Jurkat, Clone E6-1 (cell line): Measurements from ENCODE around the gene KRTAP4-3. TPM values are rescaled to one million over a fixed set of nuclear protein-coding genes. Genes with fewer than 3 reads are reported as not detected.
"Not testable (repeated sequence)": the region's sequence is repeated elsewhere in the genome, so short reads cannot be mapped to it uniquely, and the experiment has no call there.

Experiments
- DNase-seq: peaks from one replicate; pipeline ENCODE4 v3.0.0-alpha.2; 2011; ENCODE audit warnings: low read depth, low spot score
- H3K4me3 ChIP-seq: 2 replicates; pipeline ENCODE4 v1.5.1; 2011; ENCODE audit warnings: mild to moderate bottlenecking, low read length, control low read depth, moderate library complexity
- polyA plus RNA-seq: library from polyadenylated mRNA; unstranded; fragments of >200 nt; gene quantifications from one replicate; pipeline ENCODE4 v1.2.1, GENCODE V29; 2012; ENCODE audit warnings: missing spikeins; ENCODE audit not compliant: insufficient read length, insufficient read depth

Gene KRTAP4-3
- not detected for polyA plus RNA-seq

- no peak for DNase-seq
- no peak within 1 kb of the TSS for H3K4me3 ChIP-seq
Measured at GRCh38 chr17:41168121-41168520, at the start of gene KRTAP4-3. Gene KRTAP4-3, minus strand, starts transcription at chr17:41168221. Its CDS starts 49 bp downstream, at chr17:41168172.

- DNase-seq = no peak
- H3K4me3 ChIP-seq = no peak overlapping the region
Measured at GRCh38 chr17:41215681-41216080, 47.7 kb upstream of the KRTAP4-3 start.

DNA sequence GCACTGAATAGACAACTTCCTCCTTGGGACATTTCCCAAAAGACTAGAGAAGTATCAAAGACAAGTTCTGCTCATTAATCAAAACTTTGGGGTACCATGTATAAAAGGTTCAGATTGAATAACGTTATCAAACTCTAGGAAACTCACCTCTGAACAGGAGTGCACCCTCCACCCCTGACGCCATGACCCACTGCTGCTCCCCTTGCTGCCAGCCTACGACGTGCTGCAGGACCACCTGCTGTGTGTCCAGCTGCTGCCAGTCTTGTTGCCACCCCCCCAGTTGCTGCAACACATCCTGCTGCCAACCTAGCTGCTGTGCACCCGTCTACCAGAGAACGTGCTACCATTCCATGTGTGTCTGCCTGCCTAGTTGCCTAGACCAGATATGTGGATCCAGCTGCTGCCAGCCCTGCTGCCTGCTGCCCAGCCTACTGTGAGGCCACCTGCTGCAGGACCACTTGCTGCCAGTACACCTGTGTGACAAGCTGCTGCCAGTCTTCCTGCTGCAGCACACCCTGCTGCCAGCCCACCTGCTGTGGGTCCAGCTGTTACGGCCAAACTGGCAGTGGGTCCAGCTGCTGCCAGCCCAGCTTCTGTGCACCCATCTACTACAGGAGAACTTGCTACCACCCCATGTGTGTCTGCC is 44.6 kb upstream of the KRTAP4-3 start:
- DNase-seq = no peak
- H3K4me3 ChIP-seq = no peak overlapping the region

DNA sequence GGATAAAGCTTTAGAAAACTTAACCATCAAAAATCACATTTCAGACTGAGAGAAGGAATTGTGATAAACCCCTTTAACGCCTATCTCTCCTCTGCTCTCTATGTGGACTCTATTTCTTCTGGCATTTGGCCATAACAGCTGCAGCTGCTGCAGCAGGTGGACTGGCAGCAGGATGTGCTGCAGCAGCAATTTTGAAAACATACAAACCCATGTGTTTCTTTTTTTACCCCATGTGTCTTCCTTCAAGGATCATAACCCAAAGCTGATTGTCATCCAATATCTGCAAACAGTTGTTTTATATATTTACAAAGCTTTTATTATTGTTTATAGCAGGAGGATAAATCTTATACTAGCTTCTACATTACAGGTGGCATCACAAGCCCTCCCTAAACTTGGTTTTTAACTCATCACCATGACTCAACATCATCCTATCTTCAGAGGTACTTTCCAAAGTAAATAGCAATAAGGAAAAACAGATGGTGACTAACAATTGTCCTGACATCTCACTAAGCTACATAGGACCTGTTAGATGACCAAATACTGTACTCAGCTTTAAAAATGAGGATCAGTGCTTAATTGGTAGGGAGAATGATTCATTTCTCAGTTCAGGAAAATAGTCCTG is 43.9 kb upstream of the KRTAP4-3 start:
- no peak overlapping the region for H3K4me3 ChIP-seq
- DNase-seq = no peak

- no peak overlapping the region for H3K4me3 ChIP-seq
- no peak for DNase-seq
Measured at GRCh38 chr17:41199421-41200078, 31.5 kb upstream of the KRTAP4-3 start.

DNA sequence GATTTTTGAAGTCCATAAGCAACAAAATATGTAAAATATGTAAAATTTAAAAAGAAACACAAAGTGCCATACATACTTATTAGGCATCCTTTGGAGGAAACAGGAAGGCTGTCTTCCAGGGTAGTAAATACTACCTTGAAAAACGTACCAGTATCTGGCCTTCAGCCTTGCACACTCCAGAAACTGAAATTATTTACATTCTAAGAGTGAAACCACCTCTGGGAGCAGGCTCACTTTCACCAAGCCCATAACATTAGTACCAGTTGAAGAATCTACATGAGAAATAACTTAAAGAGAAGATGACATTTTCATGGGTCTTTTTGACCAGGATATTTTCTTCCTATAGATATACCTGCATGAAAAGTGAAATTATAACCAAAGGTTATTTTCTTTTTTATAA is 28.0 kb upstream of the KRTAP4-3 start:
- DNase-seq = no peak
- no peak overlapping the region for H3K4me3 ChIP-seq

- H3K4me3 ChIP-seq = no peak overlapping the region
- no peak for DNase-seq
Measured at GRCh38 chr17:41190328-41190727, 22.3 kb upstream of the KRTAP4-3 start.

DNA sequence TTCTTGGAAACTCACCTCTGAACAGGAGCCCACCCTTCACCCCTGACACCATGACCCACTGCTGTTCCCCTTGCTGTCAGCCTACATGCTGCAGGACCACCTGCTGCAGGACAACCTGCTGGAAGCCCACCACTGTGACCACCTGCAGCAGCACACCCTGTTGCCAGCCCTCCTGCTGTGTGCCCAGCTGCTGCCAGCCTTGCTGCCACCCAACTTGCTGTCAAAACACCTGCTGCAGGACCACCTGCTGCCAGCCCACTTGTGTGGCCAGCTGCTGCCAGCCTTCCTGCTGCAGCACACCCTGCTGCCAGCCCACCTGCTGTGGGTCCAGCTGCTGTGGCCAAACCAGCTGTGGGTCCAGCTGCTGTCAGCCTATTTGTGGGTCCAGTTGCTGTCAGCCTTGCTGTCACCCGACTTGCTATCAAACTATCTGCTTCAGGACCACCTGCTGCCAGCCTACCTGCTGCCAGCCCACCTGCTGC is 21.9 kb upstream of the KRTAP4-3 start, which contains the start of gene KRTAP9-1:
TSS of gene KRTAP9-1 (plus strand) at position 51 of the 482 bp plus-strand sequence. CDS start at position 51, 0 bp downstream.
- DNase-seq, H3K4me3 ChIP-seq: not testable (repeated sequence)

GRCh38 chr17:41186872-41187271 is 18.9 kb upstream of the KRTAP4-3 start:
- DNase-seq = no peak

GRCh38 chr17:41185001-41185400 is 17.0 kb upstream of the KRTAP4-3 start:
- no peak overlapping the region for H3K4me3 ChIP-seq
- no peak for DNase-seq

More at GRCh38 chr17:41186872-41187271, 18.9 kb upstream of the KRTAP4-3 start:
- no peak overlapping the region for H3K4me3 ChIP-seq

DNA sequence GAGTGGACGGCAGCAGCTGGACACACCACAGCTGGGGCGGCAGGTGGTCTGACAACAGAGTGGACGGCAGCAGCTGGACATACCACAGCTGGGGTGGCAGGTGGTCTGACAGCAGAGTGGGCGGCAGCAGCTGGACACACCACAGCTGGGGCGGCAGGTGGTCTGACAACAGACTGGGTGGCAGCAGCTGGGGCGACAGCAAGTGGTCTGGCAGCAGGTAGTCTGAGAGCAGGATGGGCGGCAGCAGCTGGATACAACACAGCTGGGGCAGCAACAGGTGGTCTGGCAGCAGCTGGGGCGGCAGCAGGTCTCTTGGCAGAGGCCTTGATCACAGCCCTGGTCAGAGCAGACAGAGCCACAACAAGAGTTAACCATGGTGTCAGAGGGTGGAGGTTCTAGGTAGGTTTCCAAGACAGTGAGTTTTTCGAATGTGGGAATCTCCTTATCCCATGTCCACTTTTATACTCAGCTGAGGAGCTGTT is 16.5 kb upstream of the KRTAP4-3 start, which contains the start of gene KRTAP4-1:
TSS of gene KRTAP4-1 (minus strand) at position 432 of the 482 bp plus-strand sequence. CDS start at position 375, 57 bp downstream.
- H3K4me3 ChIP-seq = no peak within 1 kb of the TSS
- no peak for DNase-seq

GRCh38 chr17:41178843-41179616 is 11.0 kb upstream of the KRTAP4-3 start:
- H3K4me3 ChIP-seq = no peak overlapping the region
- DNase-seq = no peak

- DNase-seq = no peak
- H3K4me3 ChIP-seq = no peak overlapping the region
Measured at GRCh38 chr17:41178341-41178740, 10.3 kb upstream of the KRTAP4-3 start.

DNA sequence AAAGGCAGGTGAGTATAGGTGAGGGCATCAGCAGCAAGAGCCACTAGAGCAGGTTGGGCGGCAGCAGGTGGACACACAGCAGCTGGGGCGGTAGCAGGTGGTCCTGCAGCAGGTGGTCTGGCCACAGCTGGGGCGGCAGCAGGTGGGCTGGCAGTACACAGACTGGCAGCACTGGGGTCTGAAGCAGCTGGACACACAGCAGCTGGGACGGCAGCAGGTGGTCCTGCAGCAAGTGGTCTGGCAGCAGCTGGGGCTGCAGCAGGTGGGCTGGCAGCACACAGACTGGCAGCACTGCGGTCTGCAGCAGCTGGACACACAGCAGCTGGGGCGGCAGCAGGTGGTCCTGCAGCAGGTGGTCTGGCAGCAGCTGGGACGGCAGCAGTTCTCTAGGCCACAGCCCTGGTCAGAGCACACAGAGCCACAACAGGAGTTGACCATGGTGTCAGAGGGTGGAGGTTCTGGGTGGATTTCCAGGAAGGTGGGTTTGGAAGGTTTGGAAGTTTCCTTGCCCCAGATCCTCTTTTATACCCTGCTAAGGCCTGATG is 9.8 kb upstream of the KRTAP4-3 start, which contains the start of gene KRTAP4-2:
TSS of gene KRTAP4-2 (minus strand) at position 495 of the 545 bp plus-strand sequence. CDS start at position 438, 57 bp downstream.
- H3K4me3 ChIP-seq = no peak within 1 kb of the TSS
- DNase-seq = no peak

DNA sequence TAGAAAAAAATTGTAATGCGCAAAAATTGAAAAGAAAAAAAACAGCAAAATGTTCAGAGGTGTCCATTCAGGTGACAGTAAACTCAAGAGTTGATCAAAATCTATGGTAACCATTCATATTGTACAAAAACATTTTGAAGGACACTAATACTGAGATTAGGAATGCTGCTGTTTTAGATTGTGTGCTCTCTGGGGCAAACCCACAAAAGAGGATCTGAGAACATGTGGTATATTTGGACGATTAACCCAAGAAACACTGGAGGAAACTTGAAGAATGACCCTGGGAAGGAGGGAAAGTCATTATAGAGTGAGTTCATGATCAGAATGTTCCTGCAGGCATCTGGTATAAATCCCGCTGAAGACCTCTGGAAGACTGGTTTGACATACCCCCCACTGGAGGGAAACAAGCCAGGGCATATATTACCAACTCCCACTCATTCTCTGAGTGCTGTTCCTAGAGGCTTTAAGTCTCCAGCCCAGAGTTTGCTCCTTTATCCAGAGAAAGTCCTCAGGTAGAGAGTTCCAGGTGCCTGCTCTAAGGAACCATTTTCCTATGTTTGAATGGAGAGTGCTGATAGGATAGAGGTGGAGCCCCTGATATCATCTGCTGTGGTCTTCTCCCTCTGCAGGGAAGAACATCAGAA is 8.8 kb upstream of the KRTAP4-3 start:
- H3K4me3 ChIP-seq = no peak overlapping the region
- DNase-seq = no peak

DNA sequence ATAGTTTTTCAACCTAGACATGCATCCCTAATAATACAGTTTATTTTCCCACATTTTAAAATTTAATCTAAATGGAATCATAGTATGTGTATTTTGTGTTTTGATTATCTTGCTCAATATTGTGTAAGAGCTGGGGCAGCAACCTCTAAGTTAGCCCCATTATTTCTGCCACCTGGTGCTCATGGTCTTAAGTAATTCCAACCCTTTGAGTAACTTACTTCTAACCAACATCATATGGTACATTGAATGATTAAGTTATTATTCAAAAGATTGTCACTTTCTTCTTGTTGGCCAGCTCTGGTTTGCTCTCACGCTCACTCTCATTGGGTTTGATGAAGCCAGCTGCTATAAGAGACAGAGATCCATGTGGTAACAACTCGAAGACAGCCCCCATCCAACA is 3.9 kb upstream of the KRTAP4-3 start:
- no peak overlapping the region for H3K4me3 ChIP-seq
- DNase-seq = no peak

DNA sequence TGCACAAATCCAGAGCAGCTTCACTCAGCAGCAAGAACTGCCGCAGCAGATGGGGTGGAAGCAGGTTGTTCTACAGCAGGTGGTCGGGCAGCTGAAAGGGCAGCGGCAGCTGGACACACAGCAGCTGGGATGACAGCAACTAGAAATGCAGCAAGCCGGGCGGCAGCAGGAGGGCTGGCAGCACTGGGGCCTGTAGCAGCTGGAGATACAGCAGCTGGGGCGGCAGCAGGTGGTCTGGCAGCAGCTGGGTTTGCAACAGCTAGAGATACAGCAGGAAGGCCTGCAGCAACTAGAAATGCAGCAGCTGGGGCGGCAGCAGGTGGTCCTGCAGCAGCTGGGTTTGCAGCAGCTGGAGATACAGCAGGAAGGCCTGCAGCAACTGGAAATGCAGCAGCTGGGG is 460 bp downstream of the KRTAP4-3 start:
- DNase-seq = no peak
- no peak overlapping the region for H3K4me3 ChIP-seq

- no peak for DNase-seq
- no peak overlapping the region for H3K4me3 ChIP-seq
Measured at GRCh38 chr17:41163828-41164227, 4.2 kb downstream of the KRTAP4-3 start.
